ENCODE measurements around the gene TBPL2.
"Not testable (repeated sequence)": the region's sequence is repeated elsewhere in the genome, so short reads cannot be mapped to it uniquely, and the experiment has no call there.

The TBPL2 gene

GRCh38 chr14:55404173-55404854, 36.1 kb downstream of the TBPL2 start:
- DNase-seq = no peak

DNA sequence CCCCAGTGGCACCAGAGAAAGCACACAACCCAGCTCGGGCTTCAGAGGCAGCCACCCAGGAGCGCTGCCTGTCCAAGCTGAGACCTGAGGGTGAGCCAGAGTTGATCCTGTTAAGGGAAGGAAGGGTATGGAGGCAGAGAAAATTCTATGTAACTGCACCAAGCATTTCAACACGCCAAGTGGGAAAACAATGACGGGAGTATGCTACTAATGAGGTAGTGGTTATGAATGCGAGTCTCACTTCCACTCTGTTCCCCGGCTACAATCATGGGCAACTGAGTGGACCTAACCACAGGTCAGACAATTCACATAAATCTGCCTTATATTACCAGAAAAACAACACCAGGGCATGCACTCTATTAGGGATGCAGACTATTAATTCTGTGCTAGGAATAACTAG, 38.7 kb downstream of the TBPL2 start:
- no peak for DNase-seq

GRCh38 chr14:55399852-55400251, 40.6 kb downstream of the TBPL2 start:
- DNase-seq = peak in 1 of 56 donors; percentile 5

- DNase-seq = no peak
These were observed 41.2 kb downstream of the TBPL2 start for GRCh38 chr14:55399183-55399582.

DNA sequence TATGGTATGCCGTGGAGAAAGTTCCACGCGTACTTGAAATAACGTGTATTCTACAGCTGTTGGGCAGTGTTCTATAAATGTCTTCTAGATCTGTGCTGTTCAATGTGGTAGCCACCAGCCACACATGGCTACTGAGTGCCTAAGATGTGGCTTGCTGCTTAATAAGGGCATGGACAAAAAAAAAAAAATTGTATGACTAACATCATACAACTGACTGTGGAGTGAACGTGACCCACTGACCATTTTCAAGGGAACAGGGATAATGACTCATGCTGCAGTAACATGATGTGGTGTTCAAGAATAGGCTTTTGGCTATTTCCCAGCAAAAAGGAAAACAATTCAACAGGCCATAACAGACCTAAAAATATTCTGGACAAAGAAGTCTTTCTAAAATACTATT, 41.7 kb downstream of the TBPL2 start:
- peak in 1 of 56 donors; percentile 7 for DNase-seq

- DNase-seq = no peak
These were observed 51.1 kb downstream of the TBPL2 start for GRCh38 chr14:55389330-55389729.

- no peak for DNase-seq
These were observed 52.3 kb downstream of the TBPL2 start for GRCh38 chr14:55388160-55388559.

- DNase-seq = no peak
These were observed 53.3 kb downstream of the TBPL2 start for GRCh38 chr14:55387121-55387520.

- no peak for DNase-seq
These were observed 54.2 kb downstream of the TBPL2 start for GRCh38 chr14:55386037-55386808.

GRCh38 chr14:55384536-55384935, 55.9 kb downstream of the TBPL2 start:
- no peak for DNase-seq

GRCh38 chr14:55383541-55384140, 56.8 kb downstream of the TBPL2 start:
- no peak for DNase-seq

- DNase-seq = not testable (repeated sequence)
These were observed 57.4 kb downstream of the TBPL2 start for GRCh38 chr14:55383056-55383466.

DNA sequence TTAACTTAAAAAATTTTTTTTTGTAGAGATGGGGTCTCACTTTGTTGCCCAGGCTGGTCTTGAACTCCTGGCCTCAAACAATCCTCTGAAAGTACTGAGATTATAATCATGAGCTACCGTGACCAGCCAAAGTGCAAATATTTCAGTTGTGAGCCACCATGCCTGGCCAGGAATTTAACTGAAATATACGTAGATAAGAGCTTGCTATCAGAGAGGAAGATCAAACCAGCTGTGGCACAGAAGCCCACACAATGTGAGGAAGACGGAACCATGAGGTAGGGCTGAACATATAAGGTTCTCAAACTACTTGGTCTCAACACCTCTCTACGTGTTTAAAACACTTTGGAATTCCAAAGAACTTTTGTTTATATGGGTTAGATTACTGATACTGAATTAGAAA, 57.9 kb downstream of the TBPL2 start:
- no peak for DNase-seq

GRCh38 chr14:55381561-55381960, 58.9 kb downstream of the TBPL2 start:
- no peak for DNase-seq

DNA sequence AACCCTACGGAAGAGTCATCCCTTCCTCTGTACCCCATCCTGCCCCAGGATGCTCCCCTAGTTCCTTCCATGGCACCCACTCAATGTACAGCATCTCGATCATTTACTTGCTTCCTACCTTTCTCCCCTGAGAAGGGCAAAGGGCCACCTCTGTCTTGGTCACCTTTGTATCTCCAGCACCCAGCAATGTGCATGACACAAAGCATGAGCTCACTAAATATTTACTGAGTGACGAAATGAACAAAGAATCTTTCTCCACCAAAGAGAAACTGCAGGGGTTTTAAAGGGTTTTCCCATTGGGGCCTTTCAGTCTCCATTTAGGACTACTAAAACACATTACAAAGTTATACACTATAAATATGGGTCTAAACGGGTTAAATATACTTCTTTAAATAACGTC, 59.4 kb downstream of the TBPL2 start:
- no peak for DNase-seq

GRCh38 chr14:55377236-55377635, 63.2 kb downstream of the TBPL2 start:
- DNase-seq = no peak

DNA sequence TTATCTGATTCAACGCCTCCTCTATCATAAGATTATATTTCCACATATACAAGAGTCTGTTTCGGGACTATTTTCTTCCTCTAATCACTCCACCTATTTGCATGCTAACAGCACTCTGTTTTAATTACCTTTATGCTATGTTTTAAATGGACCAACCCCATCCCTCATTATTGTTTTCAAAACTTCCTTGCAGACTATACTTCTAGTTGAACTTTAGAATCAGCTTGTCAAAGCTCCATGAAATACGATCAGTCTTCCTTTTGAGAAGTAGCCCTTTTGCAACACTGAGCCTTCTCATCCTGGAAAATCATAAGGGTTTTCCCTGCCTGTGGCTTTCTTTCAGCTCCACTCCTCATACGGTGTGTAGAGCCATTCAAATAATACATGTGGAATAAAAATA, 65.6 kb downstream of the TBPL2 start:
- no peak for DNase-seq

GRCh38 chr14:55373784-55374705, 66.4 kb downstream of the TBPL2 start:
- DNase-seq = no peak

GRCh38 chr14:55372825-55373224, 67.6 kb downstream of the TBPL2 start:
- no peak for DNase-seq

- no peak for DNase-seq
These were observed 68.0 kb downstream of the TBPL2 start for GRCh38 chr14:55372423-55372822.

DNA sequence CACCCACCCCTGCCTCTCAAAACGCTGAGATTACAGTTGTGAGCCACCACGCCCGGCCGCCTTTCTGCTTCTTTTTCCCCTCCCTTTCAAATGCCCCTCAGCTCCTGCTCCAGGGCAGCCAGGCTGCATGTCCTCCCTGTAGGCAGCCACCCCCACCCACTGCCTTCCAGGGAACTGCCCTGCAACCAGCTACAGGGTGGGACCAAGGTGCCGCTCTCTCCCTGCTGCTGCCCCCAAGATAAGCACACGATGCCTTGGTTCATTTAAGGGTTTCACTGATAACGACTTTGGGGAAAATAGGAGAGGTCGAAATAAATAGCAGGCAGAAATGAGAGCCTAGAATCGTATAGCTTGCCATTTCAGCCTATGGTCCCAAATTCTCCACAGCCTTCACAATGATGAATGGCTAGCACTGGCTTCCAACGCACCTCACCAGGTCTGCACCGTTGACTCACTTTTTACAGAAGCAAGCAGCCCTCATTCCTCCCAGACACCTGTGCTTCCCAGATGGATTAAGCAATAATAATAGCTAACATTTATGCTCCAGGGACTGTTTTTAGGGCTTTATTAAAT, 69.4 kb downstream of the TBPL2 start:
- no peak for DNase-seq
